Measurements from ENCODE around the gene MED13.

DNA sequence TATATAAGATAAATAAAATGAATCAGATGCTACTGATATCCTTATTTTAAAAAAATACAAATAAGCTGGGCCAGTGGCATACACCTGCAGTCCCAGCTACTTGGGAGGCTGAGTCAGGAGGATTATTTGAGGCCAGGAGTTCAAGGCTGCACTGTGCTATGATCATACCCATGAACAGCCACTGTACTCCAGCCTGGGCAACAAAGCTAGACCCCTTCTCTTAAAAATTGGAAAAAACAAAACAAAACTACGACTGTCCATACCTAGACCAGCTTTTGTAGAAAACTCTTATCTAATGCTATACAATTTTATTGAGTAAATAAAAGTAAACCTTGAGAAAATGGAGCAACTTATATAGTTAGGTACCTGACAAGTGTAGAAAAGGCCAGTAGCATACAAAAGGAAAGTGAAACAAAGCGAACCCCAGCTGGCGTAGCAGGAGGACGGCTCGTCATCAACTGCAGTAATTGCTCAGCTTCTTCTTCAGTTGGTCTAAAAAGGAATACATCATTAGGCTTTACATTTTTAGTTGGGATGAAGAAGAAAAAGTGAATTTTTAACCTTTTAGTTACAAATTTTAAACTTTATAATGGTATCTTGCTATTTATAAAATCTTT is 160.9 kb downstream of the MED13 start:
- TF ChIP-seq POLR2A (IDR thresholded peaks at IDR 0.05) = no peak
- TF ChIP-seq CTCF (IDR thresholded peaks at IDR 0.05) = no peak
